Left kidney (tissue), 2 donors: ENCODE results near the gene HAPLN3. TPM values are rescaled to one million over a fixed set of nuclear protein-coding genes. Genes with fewer than 3 reads are reported as not detected.
A peak's percentile ranks its signal among the peaks of the same experiment; 100 is the strongest.

ENCODE experiments used
- DNase-seq: peaks from one replicate; pipeline ENCODE4 v3.0.0-alpha.2; 2013
- polyA plus RNA-seq: library from polyadenylated mRNA; unstranded; fragments of 120-200 nt; gene quantifications from one replicate; pipeline ENCODE4 v1.2.1, GENCODE V29; 2013; ENCODE audit not compliant: insufficient read length

The HAPLN3 gene
- polyA plus RNA-seq, 1 donor = 3.6 TPM

- no peak for DNase-seq
Observed at GRCh38 chr15:88911766-88912118, 16.4 kb upstream of the HAPLN3 start.

- no peak for DNase-seq
Observed at GRCh38 chr15:88909956-88910831, 14.8 kb upstream of the HAPLN3 start.

DNA sequence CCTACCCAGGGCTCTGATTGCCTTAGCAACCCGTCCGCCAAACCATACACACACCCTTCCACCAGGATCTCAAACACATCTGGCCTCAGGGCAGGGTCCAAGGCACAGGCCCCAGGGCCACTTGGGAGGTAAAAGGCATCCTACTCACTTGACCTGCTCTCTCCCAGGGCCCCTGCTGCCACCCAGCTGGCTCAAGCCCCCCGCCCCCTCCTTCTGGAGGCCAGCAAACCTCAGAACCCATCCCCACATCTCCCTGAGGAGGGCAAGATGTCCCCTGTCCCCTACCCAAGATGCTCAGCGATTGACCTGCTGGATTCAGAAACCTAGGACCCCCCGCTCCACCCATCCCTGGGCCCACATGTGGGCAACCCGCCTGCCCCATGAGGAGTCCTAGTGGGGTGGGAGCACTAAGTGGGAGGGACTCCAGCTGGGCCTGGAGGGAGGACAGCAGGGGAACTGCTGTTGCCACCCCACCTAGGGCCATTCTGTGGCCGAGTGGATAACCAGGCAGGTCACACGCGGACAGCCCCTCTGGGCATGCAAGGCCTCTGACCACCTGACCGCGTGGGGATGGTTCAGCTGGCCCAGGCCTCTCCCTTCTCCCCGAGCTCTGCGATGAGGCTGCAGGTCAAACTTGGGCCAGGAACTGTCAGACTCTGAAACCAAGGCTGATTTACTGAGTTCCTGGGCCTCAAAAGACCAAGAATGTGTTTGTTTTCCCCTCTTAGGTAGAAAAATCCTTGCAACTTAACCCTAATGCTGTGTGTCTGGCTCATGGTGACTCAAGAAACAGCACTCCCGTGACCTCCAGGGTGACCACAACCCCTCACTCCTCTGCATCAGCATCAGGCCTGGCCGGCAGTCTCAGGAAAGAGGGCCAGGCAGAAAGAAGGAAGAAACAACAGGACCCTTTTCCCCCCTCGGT lies 13.6 kb upstream of the HAPLN3 start:
- no peak for DNase-seq

- DNase-seq = no peak
Observed at GRCh38 chr15:88908123-88908522, 12.8 kb upstream of the HAPLN3 start.

DNA sequence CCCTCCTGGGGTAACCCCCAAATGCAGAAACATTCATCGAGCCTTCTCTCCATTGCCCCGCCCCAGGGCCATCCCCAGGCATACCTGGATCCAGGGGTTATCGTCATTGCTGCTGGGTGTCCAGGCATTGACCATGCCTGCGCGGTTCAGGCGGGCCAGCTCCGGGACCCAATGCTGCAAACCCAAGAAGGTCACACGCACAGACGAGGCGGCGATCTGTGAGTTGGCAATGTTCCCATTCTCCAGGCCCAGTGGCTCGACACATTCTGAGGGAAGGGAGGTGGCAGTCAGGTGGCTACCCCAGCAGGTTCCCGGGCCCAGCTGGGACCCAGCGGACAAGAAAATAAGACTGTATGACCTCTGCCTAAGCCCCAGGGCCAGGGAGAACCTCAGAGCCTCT lies 11.8 kb upstream of the HAPLN3 start:
- no peak for DNase-seq

DNA sequence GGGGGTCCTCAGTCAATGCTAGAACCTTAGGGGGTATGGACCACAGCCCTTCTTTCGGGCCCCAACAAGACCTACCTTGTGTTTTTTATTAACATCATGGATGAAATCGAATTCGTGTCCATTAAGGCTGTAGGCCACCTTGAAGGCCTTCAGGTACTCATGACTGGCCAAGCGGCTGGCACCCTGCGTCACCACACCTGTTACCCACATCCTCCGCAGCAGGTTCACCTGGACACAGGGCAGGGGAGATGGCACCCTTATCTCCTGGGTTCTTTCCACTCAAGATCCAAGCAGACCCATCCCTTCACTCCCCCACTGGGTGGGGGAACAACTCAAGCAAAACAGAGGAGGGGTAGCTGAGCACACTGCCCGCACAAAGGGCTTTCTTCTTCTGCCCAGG lies 11.2 kb upstream of the HAPLN3 start:
- no peak for DNase-seq

- DNase-seq = no peak
Observed at GRCh38 chr15:88906130-88906529, 10.8 kb upstream of the HAPLN3 start.

GRCh38 chr15:88905576-88905975 lies 10.2 kb upstream of the HAPLN3 start:
- DNase-seq = no peak

DNA sequence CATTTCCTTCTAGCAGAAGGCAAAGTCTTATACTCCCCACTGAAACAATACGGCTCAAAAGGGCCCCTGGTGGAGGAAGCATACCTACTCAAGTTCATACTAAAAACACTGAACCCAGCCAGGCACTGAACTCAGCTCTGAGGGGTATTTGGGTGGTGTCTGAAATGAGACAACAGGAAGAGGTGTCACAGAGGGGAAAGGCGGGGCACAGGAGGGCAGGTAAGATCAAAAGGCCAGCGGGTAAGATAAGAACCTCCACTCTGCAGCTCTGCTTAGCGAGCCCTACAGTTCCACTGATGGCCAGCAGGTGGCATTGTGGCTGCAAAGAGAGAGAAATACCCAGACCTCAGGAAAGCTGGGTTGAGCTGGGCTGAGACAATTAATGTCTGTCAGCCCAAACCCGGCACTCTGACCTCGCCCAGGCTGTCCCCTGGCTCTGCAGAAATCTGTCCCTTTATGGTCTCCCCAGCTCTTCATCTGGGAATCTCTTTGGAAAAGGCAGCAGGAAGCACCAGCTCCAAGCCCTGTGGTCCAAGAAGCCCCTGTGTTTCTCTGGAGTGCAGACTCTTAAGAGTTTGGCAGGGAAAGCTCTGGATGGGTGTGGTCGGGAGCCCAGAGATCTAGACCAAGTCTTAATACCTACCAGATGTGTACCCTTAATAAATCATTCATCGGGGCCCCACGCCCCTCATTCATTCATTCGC lies 9.4 kb upstream of the HAPLN3 start:
- peak; percentile 68 for DNase-seq

DNA sequence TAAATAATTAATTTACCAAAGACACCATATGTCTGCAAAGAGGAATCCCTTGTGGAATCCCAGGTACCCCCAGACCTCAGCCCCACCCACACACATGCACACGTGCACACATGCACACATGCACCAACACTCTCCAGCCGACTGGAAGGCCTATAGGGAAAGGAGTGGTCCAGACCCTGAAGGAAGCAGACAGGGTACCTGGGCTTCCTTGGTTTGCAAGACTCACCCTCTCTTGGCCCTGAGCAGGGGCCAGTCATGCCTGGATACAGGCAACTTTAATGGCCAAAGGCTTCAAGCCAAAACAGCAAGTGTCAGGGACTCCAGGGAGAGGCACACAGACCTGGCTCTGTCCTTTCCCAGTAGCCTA lies 8.9 kb upstream of the HAPLN3 start:
- no peak for DNase-seq

- DNase-seq = no peak
Observed at GRCh38 chr15:88902846-88903245, 7.5 kb upstream of the HAPLN3 start.

DNA sequence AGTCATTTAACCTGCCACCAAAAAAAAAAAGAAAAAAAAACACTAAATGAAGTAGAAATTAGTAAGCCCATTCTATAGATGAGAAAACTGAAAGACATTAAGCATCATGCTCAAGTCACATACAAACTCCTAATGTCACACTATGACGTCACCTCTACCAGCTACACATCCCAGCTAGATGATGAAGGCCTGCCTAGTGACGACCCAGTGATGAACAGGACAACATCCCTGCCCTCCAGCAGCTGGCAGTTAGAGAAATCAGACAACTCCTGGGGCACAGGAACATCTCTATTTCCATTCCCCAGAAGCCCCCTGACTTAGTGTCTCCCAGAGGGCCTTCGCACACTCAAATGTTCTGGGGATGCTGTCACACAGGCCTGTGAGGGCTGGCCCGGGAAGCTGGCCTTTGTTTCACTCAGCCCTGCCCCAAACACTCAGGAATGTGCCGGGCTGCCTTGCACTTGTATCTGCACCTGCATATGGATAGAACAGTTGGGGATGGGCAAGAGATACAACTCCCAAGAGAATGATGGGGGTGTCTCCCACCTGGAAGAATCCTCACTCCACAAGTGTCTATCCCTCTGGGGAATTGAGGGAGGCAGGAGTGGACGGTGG lies 7.0 kb upstream of the HAPLN3 start:
- DNase-seq = no peak

- no peak for DNase-seq
Observed at GRCh38 chr15:88901508-88902220, 6.3 kb upstream of the HAPLN3 start.

GRCh38 chr15:88900982-88901418 lies 5.7 kb upstream of the HAPLN3 start:
- DNase-seq = no peak

GRCh38 chr15:88900309-88900981 lies 5.1 kb upstream of the HAPLN3 start:
- no peak for DNase-seq

- DNase-seq = no peak
Observed at GRCh38 chr15:88899251-88899650, 3.9 kb upstream of the HAPLN3 start.

DNA sequence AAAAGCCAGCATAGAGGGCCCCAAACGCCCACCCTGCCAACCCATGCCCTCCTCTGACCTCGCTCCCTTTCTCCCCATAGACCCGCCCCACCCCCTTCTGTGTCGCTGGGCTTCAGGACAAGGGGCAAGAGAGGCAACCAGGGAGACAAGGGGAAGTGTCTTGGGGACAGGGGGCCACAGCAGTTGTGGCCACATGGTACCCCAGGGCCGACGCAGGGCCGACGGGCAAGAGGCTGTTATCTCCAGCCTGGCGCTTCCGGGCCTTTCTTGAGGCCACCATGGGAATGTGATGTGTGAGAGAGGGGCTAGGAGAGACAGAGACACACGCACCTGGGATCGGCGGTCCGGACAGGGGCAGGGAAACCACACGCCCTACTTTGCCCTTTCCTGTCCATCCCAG lies 3.4 kb upstream of the HAPLN3 start:
- DNase-seq = no peak

- DNase-seq = peak; percentile 78
Observed at GRCh38 chr15:88897456-88898194, 2.3 kb upstream of the HAPLN3 start.

GRCh38 chr15:88897142-88897455 lies 1.8 kb upstream of the HAPLN3 start:
- no peak for DNase-seq

DNA sequence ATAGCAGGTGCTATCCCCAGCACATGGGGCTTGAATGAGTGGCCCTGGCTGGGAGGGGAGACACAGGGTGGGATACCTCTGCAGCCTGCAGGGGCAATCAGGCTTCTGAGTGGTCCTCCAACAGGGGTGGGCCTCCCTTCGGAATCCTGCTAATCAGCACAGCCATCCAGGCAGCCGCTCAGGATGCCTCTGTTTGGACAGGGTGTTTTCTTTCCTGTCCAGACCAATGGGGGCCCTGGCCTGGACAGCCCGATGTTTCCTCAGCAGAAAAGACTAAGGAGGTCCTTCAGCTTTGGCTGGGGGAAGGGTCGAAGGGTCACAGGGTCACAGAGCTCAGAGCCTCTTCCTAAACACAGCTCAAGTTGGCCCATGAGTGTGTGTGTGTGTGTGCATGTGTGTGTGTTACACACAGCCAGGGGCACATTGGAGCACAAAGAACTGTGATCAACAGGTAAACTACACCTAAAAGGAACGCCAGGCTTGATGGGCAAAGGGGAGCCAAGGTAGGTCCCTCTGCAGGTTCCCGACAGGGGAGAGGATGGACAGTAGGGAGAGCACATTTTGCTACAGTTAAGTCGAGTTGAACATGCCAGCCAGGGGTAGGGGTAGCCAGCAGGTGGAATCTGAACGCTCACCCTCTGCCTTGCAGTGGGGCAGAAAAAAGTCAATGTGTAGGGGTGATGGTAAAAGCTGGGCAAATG lies 1.1 kb upstream of the HAPLN3 start:
- DNase-seq = no peak
